IMR-90 (cell line): Measurements from ENCODE around the gene C11orf54. TPM values are rescaled to one million over a fixed set of nuclear protein-coding genes. Genes with fewer than 3 reads are reported as not detected.

Experiments
- ATAC-seq: fragments of 200-7000 bp; cut with Tn5 transposase; 2 replicates; pipeline ENCODE4 v1.9.1; 2020; ENCODE audit warnings: low read depth, mild to moderate bottlenecking, moderate library complexity
- BruUV-seq: library from RNA; stranded (reverse); fragments of 400-500 nt; replicated peaks from 2 replicates; lab custom pipeline; 2021; lab: Mats Ljungman, UMichigan
- CTCF ChIA-PET: fragments of 300-600 bp; formaldehyde crosslinking; extraction: SDS; loops from one replicate; lab custom pipeline; 2021; ENCODE audit warnings: antibody characterized with exemption; lab: Yijun Ruan, JAX
- POLR2A ChIA-PET: fragments of 300-600 bp; sonication (Branson Sonifier 250); formaldehyde crosslinking; loops from one replicate; lab custom pipeline; 2022; ENCODE audit warnings: antibody characterized with exemption; ENCODE audit not compliant: unreplicated experiment; lab: Charles Lee
- DNase-seq: peaks from one replicate; pipeline ENCODE4 v3.0.0; 2013
- H2AFZ ChIP-seq: replicated peaks from 2 replicates; pipeline ENCODE3; 2013; ENCODE audit warnings: low read length, mild to moderate bottlenecking; ENCODE audit not compliant: poor library complexity
- H2AK5ac ChIP-seq: 2 replicates; pipeline ENCODE4 v1.6.1; 2013; ENCODE audit warnings: low read depth, low read length, inconsistent platforms
- H2AK9ac ChIP-seq: replicated peaks from 2 replicates; pipeline ENCODE3; 2013; ENCODE audit warnings: mild to moderate bottlenecking, low read depth, low read length, moderate library complexity; ENCODE audit not compliant: poor library complexity
- H2BK120ac ChIP-seq: 2 replicates; pipeline ENCODE4 v1.6.1; 2013; ENCODE audit warnings: low read depth, low read length, inconsistent platforms
- H2BK15ac ChIP-seq: 3 replicates; pipeline ENCODE4 v1.6.1; 2013; ENCODE audit warnings: low read depth, low read length, inconsistent platforms
- H2BK20ac ChIP-seq: 2 replicates; pipeline ENCODE4 v1.6.1; 2013; ENCODE audit warnings: low read depth, mild to moderate bottlenecking, inconsistent platforms, low read length, moderate library complexity
- H2BK5ac ChIP-seq: 2 replicates; pipeline ENCODE4 v1.6.1; 2013; ENCODE audit warnings: mild to moderate bottlenecking, low read depth, low read length, inconsistent platforms; ENCODE audit not compliant: poor library complexity, severe bottlenecking
- H3K14ac ChIP-seq: replicated peaks from 2 replicates; pipeline ENCODE4 v1.6.1; 2013; ENCODE audit warnings: low read depth, low read length, inconsistent platforms
- H3K18ac ChIP-seq: 2 replicates; pipeline ENCODE4 v1.6.1; 2013; ENCODE audit warnings: low read depth, low read length, control low read depth
- H3K23ac ChIP-seq: 2 replicates; pipeline ENCODE4 v1.6.1; 2013; ENCODE audit warnings: low read depth, low read length, inconsistent platforms
- H3K27ac ChIP-seq: 2 replicates; pipeline ENCODE4 v1.5.1; 2013; ENCODE audit warnings: mild to moderate bottlenecking, control low read depth, low read length; ENCODE audit not compliant: insufficient read depth
- H3K27me3 ChIP-seq: 2 replicates; pipeline ENCODE4 v1.6.1; 2013; ENCODE audit warnings: low read length; ENCODE audit not compliant: control insufficient read depth, insufficient read depth
- H3K36me3 ChIP-seq: 2 replicates; pipeline ENCODE4 v1.6.1; 2013; ENCODE audit warnings: low read length, mixed read lengths; ENCODE audit not compliant: control insufficient read depth, insufficient read depth
- H3K4ac ChIP-seq: 2 replicates; pipeline ENCODE4 v1.6.1; 2013; ENCODE audit warnings: low read depth, low read length, inconsistent platforms
- H3K4me1 ChIP-seq: 2 replicates; pipeline ENCODE4 v1.6.1; 2013; ENCODE audit warnings: low read length, mixed read lengths; ENCODE audit not compliant: control insufficient read depth, insufficient read depth
- H3K4me2 ChIP-seq: 2 replicates; pipeline ENCODE4 v1.6.1; 2013; ENCODE audit warnings: low read depth, mild to moderate bottlenecking, control low read depth, low read length, moderate library complexity
- H3K4me3 ChIP-seq: 2 replicates; pipeline ENCODE4 v1.5.1; 2013; ENCODE audit warnings: low read depth, mild to moderate bottlenecking, control low read depth, low read length, moderate library complexity; ENCODE audit not compliant: insufficient read depth
- H3K56ac ChIP-seq: 2 replicates; pipeline ENCODE4 v1.6.1; 2013; ENCODE audit warnings: low read length, inconsistent platforms; ENCODE audit not compliant: insufficient read depth; ENCODE audit errors: extremely low read depth
- H3K79me1 ChIP-seq, 2 experiments: 2 replicates each; pipeline ENCODE4 v1.6.1; 2013; ENCODE audit warnings: low read length in 2 of 2, inconsistent platforms in 1 of 2, low read depth in 1 of 2
- H3K9ac ChIP-seq: 2 replicates; pipeline ENCODE4 v1.6.1; 2013; ENCODE audit warnings: low read depth, low read length, control low read depth
- H3K9me1 ChIP-seq: 2 replicates; pipeline ENCODE4 v1.6.1; 2013; ENCODE audit warnings: low read length, inconsistent platforms; ENCODE audit not compliant: insufficient read depth
- H3K9me3 ChIP-seq: 2 replicates; pipeline ENCODE4 v1.6.1; 2013; ENCODE audit warnings: low read length; ENCODE audit not compliant: control insufficient read depth, insufficient read depth
- H4K20me1 ChIP-seq: 2 replicates; pipeline ENCODE4 v1.6.1; 2013; ENCODE audit warnings: low read length, inconsistent platforms; ENCODE audit not compliant: insufficient read depth
- H4K5ac ChIP-seq: 2 replicates; pipeline ENCODE4 v1.6.1; 2013; ENCODE audit warnings: mild to moderate bottlenecking, low read depth, low read length, control low read depth
- H4K8ac ChIP-seq, 2 experiments: 2 replicates each; pipeline ENCODE4 v1.6.1; 2013; ENCODE audit warnings: low read depth in 2 of 2, low read length in 2 of 2, control low read depth in 1 of 2, inconsistent platforms in 1 of 2
- H4K91ac ChIP-seq: 2 replicates; pipeline ENCODE4 v1.6.1; 2013; ENCODE audit warnings: low read depth, low read length, inconsistent platforms; ENCODE audit not compliant: insufficient read depth
- BHLHE40 ChIP-seq: fragments of 150-350 bp; IDR thresholded peaks from 2 replicates; pipeline ENCODE4 v1.6.1; 2016; ENCODE audit warnings: mild to moderate bottlenecking, low read depth, low read length
- CEBPB ChIP-seq: IDR thresholded peaks from 2 replicates; pipeline ENCODE4 v1.6.1; 2012; ENCODE audit warnings: low read depth, low read length, improper control_type of control experiment
- CHD1 ChIP-seq: IDR thresholded peaks from 2 replicates; pipeline ENCODE4 v1.6.1; 2012; ENCODE audit warnings: low read depth, low read length, improper control_type of control experiment
- CTCF ChIP-seq: conservative IDR thresholded peaks from 2 replicates; pipeline ENCODE4 v1.5.1; 2012; ENCODE audit warnings: mild to moderate bottlenecking, low read depth, low read length, improper control_type of control experiment
- ELK1 ChIP-seq: fragments of 150-350 bp; IDR thresholded peaks from 2 replicates; pipeline ENCODE4 v1.6.1; 2016; ENCODE audit warnings: low read depth, mild to moderate bottlenecking, low read length, moderate library complexity, borderline replicate concordance
- FOS ChIP-seq: fragments of 150-350 bp; IDR thresholded peaks from 2 replicates; pipeline ENCODE4 v1.6.1; 2016; ENCODE audit warnings: low read depth, low read length
- MAFK ChIP-seq: IDR thresholded peaks from 2 replicates; pipeline ENCODE4 v1.6.1; 2012; ENCODE audit warnings: low read depth, low read length, improper control_type of control experiment
- MAZ ChIP-seq: IDR thresholded peaks from 2 replicates; pipeline ENCODE4 v1.6.1; 2012; ENCODE audit warnings: low read depth, mild to moderate bottlenecking, low read length, improper control_type of control experiment, moderate library complexity, borderline replicate concordance
- MXI1 ChIP-seq: IDR thresholded peaks from 2 replicates; pipeline ENCODE4 v1.6.1; 2012; ENCODE audit warnings: low read depth, mild to moderate bottlenecking, low read length, moderate library complexity, borderline replicate concordance
- NFE2L2 ChIP-seq: fragments of 150-350 bp; IDR thresholded peaks from 2 replicates; pipeline ENCODE4 v1.6.1; 2016; ENCODE audit warnings: low read depth, mild to moderate bottlenecking, low read length
- POLR2A ChIP-seq: IDR thresholded peaks from 2 replicates; pipeline ENCODE4 v1.6.1; 2012; ENCODE audit warnings: mild to moderate bottlenecking, low read depth, low read length
- RAD21 ChIP-seq: IDR thresholded peaks from 2 replicates; pipeline ENCODE4 v1.6.1; 2012; ENCODE audit warnings: low read length, improper control_type of control experiment
- RCOR1 ChIP-seq: IDR thresholded peaks from 2 replicates; pipeline ENCODE4 v1.6.1; 2012; ENCODE audit warnings: mild to moderate bottlenecking, low read length, improper control_type of control experiment; ENCODE audit not compliant: insufficient replicate concordance
- RFX5 ChIP-seq: IDR thresholded peaks from 2 replicates; pipeline ENCODE4 v1.8.0; 2012; ENCODE audit warnings: low read depth, mild to moderate bottlenecking, low read length, moderate library complexity
- SMC3 ChIP-seq: fragments of 150-350 bp; IDR thresholded peaks from 2 replicates; pipeline ENCODE4 v1.6.1; 2016; ENCODE audit warnings: low read depth, mild to moderate bottlenecking, antibody characterized with exemption, low read length, moderate library complexity
- USF2 ChIP-seq: fragments of 150-350 bp; IDR thresholded peaks from 2 replicates; pipeline ENCODE4 v1.6.1; 2017; ENCODE audit warnings: mild to moderate bottlenecking, antibody characterized with exemption, low read length, low read depth
- WGBS, 2 experiments: methylation state at CpG; one replicate each; pipeline versions ENCODE4 v1.1.5 to v1.1.7; 2013; ENCODE audit warnings: missing lambda C conversion rate in 2 of 2; ENCODE audit not compliant: insufficient read length in 1 of 2; ENCODE audit errors: extremely low coverage in 2 of 2; 5-methylcytosine and 5-hydroxymethylcytosine counted together
- dilution Hi-C: fragments of 300-500 bp; cut with HindIII; formaldehyde crosslinking; loops from one replicate; pipeline ENCODE4 v1.14.3; 2018; ENCODE audit warnings: low sequenced_read_pairs; ENCODE audit not compliant: unreplicated experiment
- in situ Hi-C: fragments of 300-500 bp; cut with MboI; formaldehyde crosslinking; loops from 3 replicates; pipeline ENCODE4 v1.14.3; 2019; ENCODE audit warnings: low sequenced_read_pairs, inconsistent platforms, mixed read lengths
- intact Hi-C: fragments of 100-400 bp; cut with micrococcal nuclease; formaldehyde crosslinking; loops from 2 replicates; pipeline ENCODE4 v1.10.0; 2022
- polyA plus RNA-seq, 3 experiments: library from polyadenylated mRNA; depleted of rRNA; stranded (reverse); fragments of >200 nt; gene quantifications; 2 replicates each; pipeline ENCODE4 v1.2.3, GENCODE V29; 2012; ENCODE audit warnings: low replicate concordance in 1 of 3
- total RNA-seq: library from RNA; depleted of rRNA; stranded (reverse); fragments of >200 nt; gene quantifications from 2 replicates; pipeline ENCODE4 v1.2.3, GENCODE V29; 2012

The C11orf54 gene
- total and polyA plus RNA-seq, 2 of the 4 experiments (the other 2 are of a cell fraction), result 13.7 to 16.0 TPM

DNA sequence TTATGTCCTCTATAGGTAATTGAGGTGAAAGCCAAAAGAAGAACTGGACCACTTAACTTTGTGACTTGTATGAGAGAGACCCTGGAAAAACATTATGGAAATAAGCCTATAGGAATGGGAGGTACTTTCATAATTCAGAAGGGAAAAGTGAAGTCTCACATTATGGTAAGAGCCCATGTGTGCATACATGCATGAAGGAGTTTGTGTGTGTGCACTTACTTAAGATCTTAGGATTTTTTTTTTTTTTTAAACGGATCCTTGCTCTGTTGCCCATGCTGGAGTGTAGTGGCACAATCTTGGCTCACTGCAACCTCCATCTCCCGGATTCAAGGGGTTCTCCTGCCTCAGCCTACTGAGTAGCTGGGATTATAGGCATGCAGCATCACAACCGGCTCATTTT is 15.8 kb downstream of the C11orf54 start:
- Histone ChIP-seq H4K20me1 (no peaks in the 10 kb centered on the region), H3K9ac (no peak overlapping the region), H2AFZ (no peak overlapping the region), H2BK5ac (no peak overlapping the region), H4K8ac (no peak overlapping the region), H3K27ac (no peak overlapping the region), H3K4me2 (no peak overlapping the region), H2BK120ac (no peak overlapping the region), H2BK15ac (no peak overlapping the region), H4K91ac (no peak overlapping the region), H3K56ac (no peak overlapping the region), H2AK5ac (no peak overlapping the region), H2BK20ac (no peak overlapping the region), H3K9me1 (no peaks in the 10 kb centered on the region), H3K18ac (no peak overlapping the region), H3K4me3 (no peak overlapping the region), H3K27me3 (no peaks in the 10 kb centered on the region), H3K4ac (no peak overlapping the region), H3K23ac (no peak overlapping the region), H4K5ac (no peak overlapping the region), H2AK9ac (no peak overlapping the region), H3K14ac (no peak overlapping the region), H3K9me3 (no peaks in the 10 kb centered on the region), H3K79me1 (no peaks in the 10 kb centered on the region), H3K4me1 (no peaks in the 10 kb centered on the region), H3K36me3 (peaks cover 32% of the 10 kb centered on the region)
- DNase-seq, result no peak
- ChIA-PET CTCF (no interaction called here), POLR2A (no interaction called here)
- dilution Hi-C loops, result no loop called here
- intact Hi-C loops, result no loop called here
- in situ Hi-C loops, result no loop called here
- TF ChIP-seq NFE2L2, result no peak
- TF ChIP-seq RFX5, result no peak
- TF ChIP-seq CEBPB, result no peak
- no peak for TF ChIP-seq RAD21
- TF ChIP-seq POLR2A, result no peak
- TF ChIP-seq MAFK, result no peak
- no peak for TF ChIP-seq CTCF
- no peak for TF ChIP-seq MXI1
- no peak for TF ChIP-seq USF2
- no peak for TF ChIP-seq FOS
- TF ChIP-seq SMC3, result no peak
- TF ChIP-seq ELK1, result no peak
- no peak for TF ChIP-seq MAZ
- no peak for TF ChIP-seq RCOR1
- no peak for TF ChIP-seq BHLHE40
- no peak for TF ChIP-seq CHD1
- BruUV-seq, result no TSS peak
- WGBS, 2 experiments, result 100% methylated on average over 2 of the region's 3 CpGs; no CpG with 5 or more reads in 1 of the 2 experiments
- no peak for ATAC-seq
